ENCODE measurements around the gene ARHGAP18.

ARHGAP18 gene

DNA sequence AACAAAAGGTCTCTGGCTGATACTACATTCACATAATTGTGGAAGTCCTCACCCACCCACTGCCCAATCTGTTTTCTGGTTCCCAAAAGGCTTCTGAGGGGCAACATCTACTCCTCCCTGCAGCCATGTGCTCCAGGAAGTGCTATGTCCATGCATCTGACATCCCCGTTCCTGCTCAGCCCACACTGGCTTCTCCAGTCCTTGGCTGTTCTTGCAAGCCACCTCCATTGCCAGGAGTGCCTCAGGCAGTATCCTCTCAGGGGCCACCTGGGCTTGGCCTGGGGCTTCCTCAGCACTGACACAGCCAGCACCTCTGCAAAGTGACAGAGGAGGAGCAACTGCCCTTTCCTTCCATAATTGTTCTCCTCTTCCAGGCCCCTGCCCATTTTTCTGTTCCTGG, 18.3 kb downstream of the ARHGAP18 start:
- DNase-seq (ENCODE audit: low read depth): no peak

DNA sequence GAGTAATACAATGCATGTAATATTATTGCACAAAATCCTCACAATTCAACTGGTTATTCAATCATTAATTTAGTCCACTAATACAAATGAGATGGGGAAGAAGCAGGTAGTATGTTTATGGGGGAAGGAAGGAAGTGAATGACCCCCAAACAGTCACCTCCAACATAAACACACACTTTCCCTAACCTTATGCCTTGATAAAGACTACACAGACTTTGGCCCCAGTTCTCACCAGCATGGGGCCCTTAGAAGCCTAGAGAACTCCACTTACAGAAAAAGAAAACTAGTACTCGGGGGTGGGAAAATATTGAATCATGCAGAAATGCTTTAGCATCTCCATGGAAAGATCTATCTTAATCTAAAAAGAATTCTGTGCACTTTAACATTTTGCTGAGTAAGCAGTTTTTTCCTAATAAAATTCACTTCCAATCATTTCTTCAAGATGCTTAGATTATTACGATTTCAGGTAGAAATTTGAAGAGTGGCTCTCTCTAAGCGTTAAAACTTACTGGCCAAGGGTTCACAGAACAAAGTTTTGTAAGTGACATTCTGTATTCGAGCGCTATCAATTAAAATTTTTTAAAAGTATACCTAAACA, 18.8 kb downstream of the ARHGAP18 start:
- no peak for DNase-seq (ENCODE audit: low read depth)

- peak; percentile 36 for DNase-seq (ENCODE audit: low read depth)
Observed at GRCh38 chr6:129686941-129687627, 22.9 kb downstream of the ARHGAP18 start.

- DNase-seq (ENCODE audit: low read depth): no peak
Observed at GRCh38 chr6:129685662-129686031, 24.3 kb downstream of the ARHGAP18 start.

- no peak for DNase-seq (ENCODE audit: low read depth)
Observed at GRCh38 chr6:129684903-129685661, 24.9 kb downstream of the ARHGAP18 start.

DNA sequence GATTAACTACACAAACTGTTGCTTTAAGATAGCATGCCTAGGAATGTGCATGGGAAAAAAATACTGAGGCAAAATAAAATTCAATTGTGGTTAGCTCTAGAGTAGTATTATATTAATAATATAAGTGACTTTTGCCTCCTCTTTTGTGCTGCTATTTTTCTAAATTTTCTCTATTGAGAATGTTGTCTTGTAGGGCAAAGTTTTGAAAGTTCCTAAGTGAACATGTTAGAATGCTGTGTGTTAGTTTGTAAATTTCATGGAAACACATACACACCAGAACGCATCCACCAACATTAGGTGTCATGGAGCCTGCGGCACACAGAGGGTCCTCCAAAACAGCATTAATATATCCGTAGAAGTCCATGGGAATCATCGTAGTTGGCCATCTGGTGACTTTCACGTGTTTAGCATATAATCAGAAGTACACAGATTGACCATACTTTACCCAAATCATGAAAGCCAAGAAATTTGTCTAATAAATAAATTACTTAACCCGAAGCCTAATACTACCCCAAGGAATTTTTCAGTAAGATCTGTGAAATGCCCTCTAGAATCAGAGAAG, 25.6 kb downstream of the ARHGAP18 start:
- DNase-seq (ENCODE audit: low read depth): no peak

GRCh38 chr6:129683601-129684322, 26.2 kb downstream of the ARHGAP18 start:
- DNase-seq (ENCODE audit: low read depth): peak; percentile 52

- no peak for DNase-seq (ENCODE audit: low read depth)
Observed at GRCh38 chr6:129681913-129682205, 28.1 kb downstream of the ARHGAP18 start.

GRCh38 chr6:129680633-129681032, 29.3 kb downstream of the ARHGAP18 start:
- no peak for DNase-seq (ENCODE audit: low read depth)

DNA sequence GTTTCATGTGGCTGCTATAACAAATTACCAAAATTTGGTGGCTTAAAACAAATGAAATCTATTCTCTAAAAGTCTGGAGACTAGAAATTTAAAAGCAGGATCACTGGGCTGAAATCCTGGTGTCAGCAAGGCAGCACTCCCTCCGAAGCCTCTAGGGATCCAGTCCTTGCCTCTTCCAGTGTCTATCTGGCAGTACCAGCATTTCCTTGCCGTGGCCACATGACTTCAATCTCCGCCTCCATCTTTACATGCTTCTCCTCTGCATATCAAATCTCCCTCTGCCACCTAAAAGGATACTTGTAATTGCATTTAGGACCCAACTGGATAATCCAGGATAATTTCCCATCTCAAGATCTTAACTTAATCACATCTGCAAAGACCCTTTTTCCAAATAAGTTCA, 30.2 kb downstream of the ARHGAP18 start:
- no peak for DNase-seq (ENCODE audit: low read depth)

GRCh38 chr6:129679275-129679674, 30.7 kb downstream of the ARHGAP18 start:
- DNase-seq (ENCODE audit: low read depth): no peak

DNA sequence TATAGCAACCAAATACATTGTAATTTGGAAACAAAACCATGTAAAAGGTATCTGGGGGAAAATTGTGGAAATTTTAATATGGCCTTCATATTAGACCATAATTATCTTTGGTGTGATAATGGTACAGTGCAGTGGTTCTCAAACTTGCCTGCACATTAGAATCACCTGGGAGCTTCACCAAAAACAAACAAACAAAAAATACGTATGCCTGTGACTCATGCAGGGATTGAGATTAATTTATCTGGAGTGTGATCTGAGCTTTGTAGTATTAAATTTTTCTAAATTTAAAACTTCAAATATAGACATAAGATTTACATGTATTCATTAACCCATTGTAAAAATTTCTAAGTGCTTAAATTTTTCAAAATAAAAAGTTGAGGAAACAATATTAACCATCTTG, 31.5 kb downstream of the ARHGAP18 start:
- DNase-seq (ENCODE audit: low read depth): no peak

DNA sequence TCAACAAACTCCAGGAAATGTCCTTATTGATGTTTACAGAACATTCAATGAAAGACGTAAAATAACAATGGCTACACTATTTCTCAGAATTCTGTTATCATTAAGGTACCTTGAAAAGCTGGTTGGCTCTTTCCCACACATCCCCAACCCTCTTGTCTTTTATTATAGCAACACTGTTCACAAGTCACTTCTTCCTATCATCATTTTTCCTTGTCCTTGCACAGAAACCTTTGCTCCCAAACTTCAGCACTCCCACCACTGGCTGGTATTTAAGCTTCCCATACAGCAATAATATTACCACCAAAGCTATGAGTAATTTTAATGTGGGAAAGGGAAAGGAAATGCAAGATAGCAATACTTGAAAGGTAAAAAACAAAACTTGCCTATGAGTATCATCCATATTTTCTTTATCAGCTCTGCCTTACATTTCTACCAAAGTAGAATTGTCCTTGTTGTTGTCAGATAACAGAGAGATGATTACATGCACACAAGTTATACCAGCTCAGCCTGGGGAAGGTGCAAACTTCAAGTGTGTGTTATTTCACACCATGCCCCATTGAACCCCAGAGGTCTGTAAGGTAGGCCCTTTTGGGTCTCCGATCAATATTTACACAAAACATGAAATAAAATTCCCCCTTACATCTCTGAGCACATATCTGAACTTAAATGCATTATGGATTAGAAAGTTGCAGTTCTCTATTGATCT, 32.2 kb downstream of the ARHGAP18 start:
- DNase-seq (ENCODE audit: low read depth): no peak

DNA sequence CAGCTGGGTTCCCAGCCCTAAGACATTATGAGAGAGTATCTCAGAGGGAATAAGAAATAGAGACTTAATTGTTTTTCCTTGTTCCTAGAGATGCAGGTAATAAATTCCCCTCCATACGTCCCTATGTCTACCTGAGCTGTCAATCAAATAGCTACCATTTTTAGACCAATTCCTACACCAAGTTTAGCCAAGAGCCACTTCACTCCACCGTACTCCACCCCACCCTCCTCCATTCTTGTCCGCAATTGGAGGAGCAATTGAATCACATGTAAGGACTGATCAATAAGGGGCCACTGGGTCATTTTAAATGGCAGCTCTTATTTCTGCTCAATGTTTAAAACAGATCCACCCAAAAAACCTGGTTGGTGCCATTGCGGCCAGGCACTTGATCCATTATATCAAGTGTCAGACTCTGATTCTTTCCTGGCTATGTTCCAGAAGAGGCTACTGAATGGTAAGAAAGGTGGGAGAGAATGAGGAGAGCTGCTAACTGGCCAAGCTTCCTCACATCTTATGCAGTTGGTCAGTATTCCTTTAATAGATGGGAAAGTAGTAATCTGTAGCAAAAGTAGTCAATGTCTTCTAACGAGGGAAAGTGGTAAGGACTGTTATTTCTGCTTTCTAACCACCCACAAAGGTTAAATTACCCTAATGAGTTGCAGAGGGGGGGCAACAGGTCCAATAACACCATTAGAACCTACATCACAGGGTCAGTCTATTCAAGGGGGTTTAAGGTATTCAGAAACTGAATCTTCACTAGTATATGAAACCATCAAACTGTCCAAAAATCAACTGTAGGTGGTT, 34.1 kb downstream of the ARHGAP18 start:
- DNase-seq (ENCODE audit: low read depth): no peak

- DNase-seq (ENCODE audit: low read depth): no peak
Observed at GRCh38 chr6:129673748-129674147, 36.2 kb downstream of the ARHGAP18 start.

DNA sequence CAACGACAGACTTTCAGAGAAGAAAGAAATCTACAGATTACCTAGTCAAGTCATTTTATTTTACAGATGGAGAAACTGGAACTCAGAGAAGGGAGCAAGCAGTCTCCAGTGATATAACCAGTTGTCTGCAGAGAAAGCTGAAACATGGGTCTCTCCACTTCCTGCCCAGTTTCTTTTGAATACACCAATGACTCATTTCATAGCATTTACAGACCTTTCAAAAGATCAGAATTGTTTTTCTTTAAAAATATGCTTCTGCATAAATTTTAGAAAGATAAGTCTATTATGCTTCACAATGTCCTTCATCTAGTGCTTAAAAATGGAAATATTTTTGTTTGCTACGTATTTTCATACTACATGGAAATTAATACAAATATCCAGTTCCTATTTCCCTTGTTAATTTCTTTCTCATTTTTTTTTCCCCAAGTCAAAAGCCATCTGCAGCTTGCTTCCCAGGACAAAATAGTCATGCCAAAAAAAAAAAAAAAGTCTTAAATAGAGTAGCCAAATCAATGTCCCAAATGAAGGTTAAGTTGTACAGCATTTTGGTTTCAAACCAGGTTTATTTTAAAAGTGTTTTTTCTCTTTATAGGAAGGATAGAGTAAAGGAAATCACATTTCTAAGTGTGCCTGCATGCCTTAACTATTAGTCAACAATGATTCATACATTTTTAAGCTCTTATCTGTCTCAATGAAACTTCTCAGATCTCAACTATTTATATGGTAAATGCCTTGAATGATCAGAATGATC, 36.9 kb downstream of the ARHGAP18 start:
- no peak for DNase-seq (ENCODE audit: low read depth)

DNA sequence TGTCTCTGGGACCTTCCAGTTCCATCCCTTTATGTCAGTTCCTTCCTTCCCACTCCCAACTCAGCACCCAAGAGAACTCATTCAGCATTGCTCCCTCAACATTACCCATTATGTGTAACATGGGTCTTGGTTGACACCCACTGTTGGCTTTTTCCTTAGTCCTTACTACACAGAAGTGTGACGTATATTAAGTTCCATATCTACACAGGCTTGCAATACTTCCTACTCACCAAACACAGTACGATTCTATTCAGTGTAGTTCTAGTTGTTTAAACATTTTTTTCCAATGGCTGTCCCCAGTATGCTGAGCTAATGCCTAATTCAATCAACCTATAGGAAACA, 37.7 kb downstream of the ARHGAP18 start:
- no peak for DNase-seq (ENCODE audit: low read depth)

GRCh38 chr6:129671442-129672340, 38.3 kb downstream of the ARHGAP18 start:
- DNase-seq (ENCODE audit: low read depth): peak; percentile 58

- DNase-seq (ENCODE audit: low read depth): no peak
Observed at GRCh38 chr6:129670634-129671033, 39.3 kb downstream of the ARHGAP18 start.

Data from activated T-cell treated with anti-CD3 and anti-CD28 coated beads for 24 hours (primary cell).